Measurements from ENCODE around the gene PYDC2.
"Not testable (repeated sequence)": the region's sequence is repeated elsewhere in the genome, so short reads cannot be mapped to it uniquely, and the experiment has no call there.

Gene PYDC2

DNA sequence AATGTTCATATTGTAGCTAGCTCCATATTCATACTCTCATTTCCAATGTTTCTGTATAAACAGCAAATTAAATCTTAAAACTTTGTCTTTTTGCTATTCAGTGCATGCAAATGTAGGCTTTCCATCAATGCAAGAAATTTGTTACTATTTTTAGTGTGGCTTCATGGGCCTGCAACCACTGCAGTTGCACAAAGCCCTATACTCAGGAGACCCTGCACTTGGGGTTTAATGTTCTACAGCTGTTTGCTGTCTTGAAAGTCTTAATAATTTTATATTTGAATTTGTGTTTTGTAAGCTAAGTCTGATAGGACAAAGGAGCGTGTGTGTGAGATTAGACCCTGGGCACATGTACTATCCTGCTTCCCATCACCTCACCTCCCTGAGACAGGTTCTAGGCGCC is 9.6 kb downstream of the PYDC2 start:
- FAIRE-seq (no peak), DNase-seq (ENCODE audit: insufficient read length) (no peak)
- no peak for TF ChIP-seq POLR2AphosphoS5 (IDR thresholded peaks at IDR 0.05; ENCODE audit: low read depth, low read length)
- TF ChIP-seq POLR2A (IDR thresholded peaks at IDR 0.05; ENCODE audit: low read depth, low read length) = no peak
- no peak for TF ChIP-seq TAF1 (IDR thresholded peaks at IDR 0.05; ENCODE audit: borderline replicate concordance, low read depth, low read length)

DNA sequence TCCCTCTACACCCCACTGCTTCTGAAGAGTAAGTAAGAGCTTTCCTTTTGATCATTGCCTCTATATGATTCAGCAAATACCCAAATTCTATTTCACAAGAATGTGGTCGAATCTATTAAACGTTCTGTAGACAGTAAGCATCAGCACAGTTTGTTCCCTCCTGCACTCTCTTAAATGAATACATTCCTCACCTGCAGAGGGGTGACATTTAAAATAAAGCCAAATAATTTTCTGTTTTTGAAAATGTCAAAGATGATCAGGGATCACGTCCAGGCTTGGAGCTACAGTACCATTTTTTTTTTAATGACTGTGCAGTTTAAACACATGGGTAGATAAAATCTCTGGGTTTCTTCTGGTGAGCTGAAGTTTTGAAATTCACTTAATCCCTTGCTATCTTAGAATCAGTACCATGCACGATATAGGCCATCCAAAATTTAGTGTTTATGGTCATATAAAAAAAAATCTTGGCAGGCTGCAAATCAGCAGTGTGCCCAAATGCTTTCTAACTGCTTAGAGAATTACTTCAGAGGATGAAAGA is 12.8 kb downstream of the PYDC2 start:
- DNase-seq (ENCODE audit: insufficient read length) (no peak), FAIRE-seq (no peak)
- no peak for TF ChIP-seq TAF1 (IDR thresholded peaks at IDR 0.05; ENCODE audit: borderline replicate concordance, low read depth, low read length)
- no peak for TF ChIP-seq POLR2A (IDR thresholded peaks at IDR 0.05; ENCODE audit: low read depth, low read length)
- no peak for TF ChIP-seq POLR2AphosphoS5 (IDR thresholded peaks at IDR 0.05; ENCODE audit: low read depth, low read length)

DNA sequence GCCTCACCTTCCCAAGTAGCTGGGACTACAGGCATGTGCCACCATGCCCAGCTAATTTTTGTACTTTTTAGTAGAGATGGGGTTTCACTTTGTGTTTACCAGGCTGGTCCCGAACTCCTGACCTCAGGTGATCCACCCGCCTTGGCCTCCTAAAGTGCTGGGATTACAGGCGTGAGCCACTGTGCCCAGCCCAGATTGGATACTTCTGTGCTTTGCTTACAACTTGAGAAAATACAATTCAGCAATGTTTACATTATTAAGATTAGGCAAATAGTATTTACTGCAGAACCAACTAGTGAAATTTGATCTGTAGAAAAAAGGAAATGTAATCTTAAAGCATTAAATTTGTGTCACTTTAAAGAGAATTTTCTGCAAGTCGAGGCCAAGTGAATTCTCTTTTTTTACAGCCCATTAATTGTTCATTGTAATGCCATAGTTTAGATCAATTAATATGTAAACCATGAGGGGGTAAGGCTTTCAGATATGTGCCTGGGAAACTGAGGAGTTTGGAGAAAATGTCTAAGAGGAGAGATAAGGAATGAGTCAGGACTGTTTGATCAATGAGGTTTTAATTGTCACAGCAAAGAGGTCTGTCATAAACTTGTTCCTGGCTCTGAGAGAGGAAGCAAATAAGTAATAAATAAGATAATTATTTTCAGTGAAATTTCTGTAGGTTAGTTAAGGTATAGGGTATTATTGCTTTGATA is 15.3 kb downstream of the PYDC2 start:
- no peak for TF ChIP-seq POLR2A (IDR thresholded peaks at IDR 0.05; ENCODE audit: low read depth, low read length)
- TF ChIP-seq TAF1 (IDR thresholded peaks at IDR 0.05; ENCODE audit: borderline replicate concordance, low read depth, low read length) = no peak
- TF ChIP-seq POLR2AphosphoS5 (IDR thresholded peaks at IDR 0.05; ENCODE audit: low read depth, low read length) = no peak
- FAIRE-seq (no peak), DNase-seq (ENCODE audit: insufficient read length) (no peak)

DNA sequence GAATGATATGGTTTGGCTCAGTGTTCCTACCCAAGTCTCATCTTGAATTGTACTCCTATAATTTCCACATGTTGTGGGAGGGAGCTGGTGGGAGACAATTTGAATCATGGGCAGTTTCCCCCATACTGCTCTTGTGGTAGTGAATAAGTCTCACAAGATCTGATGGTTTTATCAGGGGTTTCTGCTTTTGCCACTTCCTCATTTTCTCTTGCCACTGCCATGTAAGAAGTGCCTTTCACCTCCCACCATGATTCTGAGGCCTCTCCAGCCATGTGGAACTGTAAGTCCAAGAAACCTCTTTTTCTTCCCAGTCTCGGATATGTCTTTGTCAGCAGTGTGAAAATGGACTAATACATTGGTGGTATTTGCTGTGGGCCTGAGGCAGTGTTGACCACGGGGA is 23.0 kb downstream of the PYDC2 start:
- DNase-seq (ENCODE audit: insufficient read length); FAIRE-seq: not testable (repeated sequence)

DNA sequence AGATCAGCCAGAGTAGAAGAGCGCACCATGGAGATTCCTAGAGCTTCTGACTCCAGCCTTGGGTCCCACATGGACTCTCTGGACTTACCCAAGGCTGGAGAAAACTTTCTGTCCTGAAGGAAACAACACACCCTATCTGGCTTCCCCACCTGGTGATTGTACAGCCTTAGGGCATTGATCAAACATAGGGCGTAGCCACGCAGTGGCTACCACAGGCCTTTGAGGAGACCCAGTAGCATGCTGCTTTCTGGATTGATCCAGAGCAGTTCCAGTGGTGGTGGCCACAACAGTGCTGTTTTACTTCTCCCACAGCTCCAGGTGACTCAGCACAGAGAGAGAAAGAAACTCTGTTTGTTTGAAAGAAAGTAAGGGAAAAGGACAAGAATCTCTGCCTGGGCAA is 23.5 kb downstream of the PYDC2 start:
- TF ChIP-seq POLR2A (IDR thresholded peaks at IDR 0.05; ENCODE audit: low read depth, low read length) (no peak), TAF1 (IDR thresholded peaks at IDR 0.05; ENCODE audit: borderline replicate concordance, low read depth, low read length) (no peak), POLR2AphosphoS5 (IDR thresholded peaks at IDR 0.05; ENCODE audit: low read depth, low read length) (no peak)

DNA sequence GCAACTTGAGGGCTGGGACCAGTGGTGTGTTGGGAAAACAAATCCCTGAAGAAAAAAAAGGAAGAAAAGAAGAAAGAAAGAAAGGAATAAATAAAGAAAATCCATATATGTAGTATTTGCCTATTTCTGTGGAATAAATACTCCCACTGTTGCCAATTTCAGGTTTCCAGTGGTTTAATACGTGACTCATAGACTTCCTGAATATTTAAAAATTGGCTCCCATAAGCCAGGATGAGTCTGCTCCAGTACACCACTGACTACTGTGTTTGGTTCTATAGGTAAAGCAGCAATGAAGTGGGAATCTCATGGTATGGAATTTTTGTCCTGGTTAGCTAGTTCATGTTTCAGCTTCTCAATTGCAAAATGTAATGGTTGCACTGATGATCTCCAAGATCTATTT is 31.6 kb downstream of the PYDC2 start:
- DNase-seq (ENCODE audit: insufficient read length) (no peak), FAIRE-seq (no peak)
- TF ChIP-seq POLR2AphosphoS5 (IDR thresholded peaks at IDR 0.05; ENCODE audit: low read depth, low read length) (no peak), TAF1 (IDR thresholded peaks at IDR 0.05; ENCODE audit: borderline replicate concordance, low read depth, low read length) (no peak), POLR2A (IDR thresholded peaks at IDR 0.05; ENCODE audit: low read depth, low read length) (no peak)

More for the DNA sequence above, 23.5 kb downstream of the PYDC2 start:
- no peak for DNase-seq (ENCODE audit: insufficient read length)
- no peak for FAIRE-seq

DNA sequence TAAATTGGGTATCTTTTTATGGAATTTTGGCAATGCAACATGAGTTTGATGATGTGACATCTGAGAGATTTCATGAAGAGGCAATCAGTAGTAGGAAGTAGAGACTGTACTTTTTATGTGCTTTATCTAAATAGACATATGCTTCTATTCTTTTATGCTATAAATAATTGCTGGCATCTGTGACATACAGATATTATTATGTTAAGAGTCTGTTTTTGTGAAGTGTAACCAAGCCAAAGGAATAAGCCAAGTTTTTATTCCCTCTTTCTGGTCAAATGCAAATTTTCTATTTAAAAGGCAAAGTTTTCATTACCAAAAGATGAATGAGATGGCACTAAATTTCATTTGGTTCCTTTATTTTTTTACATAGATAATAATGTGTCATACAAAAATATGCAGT is 32.4 kb downstream of the PYDC2 start:
- DNase-seq (ENCODE audit: insufficient read length) (no peak), FAIRE-seq (no peak)
- TF ChIP-seq POLR2AphosphoS5 (IDR thresholded peaks at IDR 0.05; ENCODE audit: low read depth, low read length) (no peak), POLR2A (IDR thresholded peaks at IDR 0.05; ENCODE audit: low read depth, low read length) (no peak), TAF1 (IDR thresholded peaks at IDR 0.05; ENCODE audit: borderline replicate concordance, low read depth, low read length) (no peak)

DNA sequence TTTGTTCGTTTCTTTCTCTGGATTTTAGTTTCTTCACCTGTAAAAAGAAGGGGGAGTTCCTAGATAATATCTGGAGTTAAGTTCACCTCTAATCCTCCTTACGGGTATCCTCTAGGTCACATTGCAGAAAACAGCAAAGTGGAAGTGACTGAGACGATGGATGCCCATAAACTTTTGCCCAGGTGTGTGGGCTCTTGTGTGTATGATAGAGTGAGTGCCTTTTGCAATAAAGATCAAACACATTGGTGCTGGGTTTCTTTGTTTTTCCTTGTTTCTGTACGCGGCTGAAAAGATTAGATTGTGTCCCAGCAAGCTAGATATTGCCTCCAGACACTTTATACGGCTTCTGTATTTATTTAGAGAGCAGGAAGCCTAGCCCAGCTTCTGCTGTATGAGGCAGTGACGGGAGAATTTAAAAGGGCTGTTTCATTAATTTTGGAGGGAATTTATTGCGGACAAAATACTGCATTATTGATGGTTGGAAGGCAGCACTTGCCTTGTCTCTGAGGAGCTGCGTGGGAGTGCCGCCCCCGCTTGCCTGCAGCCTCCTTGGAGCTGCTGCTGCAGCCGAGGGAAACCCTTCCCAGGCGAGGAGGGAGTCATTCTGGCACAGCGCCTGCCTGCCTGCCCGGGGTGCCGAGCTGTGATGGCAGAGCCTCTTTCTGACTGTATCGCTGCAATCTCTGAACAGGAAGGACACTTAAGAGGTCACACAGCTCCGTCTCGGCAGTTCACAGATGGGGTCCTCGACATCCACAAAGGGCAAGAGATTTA is 38.5 kb downstream of the PYDC2 start:
- DNase-seq (ENCODE audit: insufficient read length) (no peak), FAIRE-seq (no peak)
- TF ChIP-seq TAF1 (IDR thresholded peaks at IDR 0.05; ENCODE audit: borderline replicate concordance, low read depth, low read length) = no peak
- no peak for TF ChIP-seq POLR2AphosphoS5 (IDR thresholded peaks at IDR 0.05; ENCODE audit: low read depth, low read length)
- TF ChIP-seq POLR2A (IDR thresholded peaks at IDR 0.05; ENCODE audit: low read depth, low read length) = no peak

DNA sequence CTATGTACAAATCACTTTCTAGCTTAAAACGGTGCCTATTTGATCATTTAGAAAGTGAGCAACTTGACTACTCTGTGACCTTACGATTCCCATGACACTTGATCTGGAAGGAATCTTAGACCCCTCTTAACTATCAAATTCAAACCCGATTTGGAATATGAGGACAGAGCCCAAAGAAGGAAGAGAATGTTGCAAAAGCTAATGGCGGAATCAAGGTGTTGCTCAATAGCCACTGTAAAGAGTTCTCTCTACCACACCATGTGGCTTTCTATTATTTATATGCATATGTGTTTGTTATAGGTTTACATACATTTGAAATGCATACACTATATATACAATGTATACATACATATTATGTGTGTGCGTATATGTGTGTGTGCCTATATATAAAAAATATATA is 39.9 kb downstream of the PYDC2 start:
- no peak for DNase-seq (ENCODE audit: insufficient read length)
- TF ChIP-seq POLR2A (IDR thresholded peaks at IDR 0.05; ENCODE audit: low read depth, low read length) (no peak), POLR2AphosphoS5 (IDR thresholded peaks at IDR 0.05; ENCODE audit: low read depth, low read length) (no peak), TAF1 (IDR thresholded peaks at IDR 0.05; ENCODE audit: borderline replicate concordance, low read depth, low read length) (no peak)
- no peak for FAIRE-seq

DNA sequence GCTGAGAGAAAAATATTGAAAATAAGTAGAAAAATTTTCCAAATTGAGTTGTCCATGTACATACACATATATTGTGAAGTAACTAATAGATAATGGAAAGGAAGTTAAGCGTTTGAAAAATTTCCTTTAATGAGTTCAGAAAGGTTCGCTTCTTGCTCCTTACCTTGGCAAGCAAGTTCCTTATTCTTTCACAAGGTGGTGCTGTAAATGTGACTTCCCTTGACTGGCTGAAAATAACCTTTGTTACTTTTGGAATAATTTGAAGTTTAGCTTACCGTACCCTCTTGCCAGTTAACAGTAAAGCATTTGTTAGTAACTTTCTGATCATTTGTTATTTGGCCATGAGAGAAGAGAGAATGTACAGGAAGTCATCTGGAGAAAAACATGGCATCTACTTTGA is 41.6 kb downstream of the PYDC2 start:
- TF ChIP-seq POLR2A (IDR thresholded peaks at IDR 0.05; ENCODE audit: low read depth, low read length) (no peak), TAF1 (IDR thresholded peaks at IDR 0.05; ENCODE audit: borderline replicate concordance, low read depth, low read length) (no peak), POLR2AphosphoS5 (IDR thresholded peaks at IDR 0.05; ENCODE audit: low read depth, low read length) (no peak)
- DNase-seq (ENCODE audit: insufficient read length) = no peak

DNA sequence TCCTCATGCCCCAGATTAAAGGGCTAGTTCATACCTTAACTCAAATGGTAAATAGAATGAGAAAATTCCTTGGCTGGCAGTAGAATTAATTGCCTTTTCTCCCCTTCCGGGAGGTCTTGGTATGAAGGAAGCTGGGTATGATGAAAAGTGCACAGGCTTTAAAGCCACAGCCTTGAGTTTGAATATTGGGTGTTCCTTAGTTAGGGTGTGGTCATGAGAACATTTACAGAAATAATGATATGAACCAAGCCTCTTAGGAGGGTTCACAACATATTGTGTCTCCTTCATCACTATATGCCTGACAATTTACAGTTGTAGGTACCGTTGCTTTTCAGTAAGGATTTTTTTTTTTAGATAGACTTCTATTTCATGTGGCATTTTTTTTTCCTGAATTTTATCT is 48.1 kb downstream of the PYDC2 start:
- DNase-seq (ENCODE audit: insufficient read length) = no peak
- TF ChIP-seq TAF1 (IDR thresholded peaks at IDR 0.05; ENCODE audit: borderline replicate concordance, low read depth, low read length) = no peak
- FAIRE-seq = no peak

More for the DNA sequence above, 41.6 kb downstream of the PYDC2 start:
- FAIRE-seq = no peak
